ENCODE measurements around the gene GGT6. TPM values are rescaled to one million over a fixed set of nuclear protein-coding genes. Genes with fewer than 3 reads are reported as not detected.

The GGT6 gene
- polyA plus RNA-seq, 1 donor (not counting 4 experiments of a cell fraction or from before 2014, with no cell fraction given): 0.93 TPM

DNA sequence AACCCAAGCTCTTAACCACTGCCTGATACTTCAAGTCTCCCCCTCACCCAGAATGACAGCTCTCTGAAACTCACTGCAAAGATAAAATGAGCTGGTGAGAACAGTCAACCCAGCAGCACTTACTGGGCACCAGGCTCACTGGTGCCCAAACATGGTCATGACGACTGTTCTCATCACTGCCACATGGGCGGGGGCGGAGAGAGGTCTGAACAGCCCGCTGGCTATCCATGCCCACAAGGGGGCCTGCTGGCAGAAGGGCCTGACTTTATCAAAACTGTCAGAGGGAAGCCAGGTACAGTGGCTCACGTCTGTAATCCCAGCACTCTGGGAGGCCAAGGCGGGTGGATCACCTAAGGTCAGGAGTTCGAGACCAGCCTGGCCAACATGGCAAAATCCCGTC is 9.2 kb downstream of the GGT6 start:
- TF ChIP-seq, protein P1, sequence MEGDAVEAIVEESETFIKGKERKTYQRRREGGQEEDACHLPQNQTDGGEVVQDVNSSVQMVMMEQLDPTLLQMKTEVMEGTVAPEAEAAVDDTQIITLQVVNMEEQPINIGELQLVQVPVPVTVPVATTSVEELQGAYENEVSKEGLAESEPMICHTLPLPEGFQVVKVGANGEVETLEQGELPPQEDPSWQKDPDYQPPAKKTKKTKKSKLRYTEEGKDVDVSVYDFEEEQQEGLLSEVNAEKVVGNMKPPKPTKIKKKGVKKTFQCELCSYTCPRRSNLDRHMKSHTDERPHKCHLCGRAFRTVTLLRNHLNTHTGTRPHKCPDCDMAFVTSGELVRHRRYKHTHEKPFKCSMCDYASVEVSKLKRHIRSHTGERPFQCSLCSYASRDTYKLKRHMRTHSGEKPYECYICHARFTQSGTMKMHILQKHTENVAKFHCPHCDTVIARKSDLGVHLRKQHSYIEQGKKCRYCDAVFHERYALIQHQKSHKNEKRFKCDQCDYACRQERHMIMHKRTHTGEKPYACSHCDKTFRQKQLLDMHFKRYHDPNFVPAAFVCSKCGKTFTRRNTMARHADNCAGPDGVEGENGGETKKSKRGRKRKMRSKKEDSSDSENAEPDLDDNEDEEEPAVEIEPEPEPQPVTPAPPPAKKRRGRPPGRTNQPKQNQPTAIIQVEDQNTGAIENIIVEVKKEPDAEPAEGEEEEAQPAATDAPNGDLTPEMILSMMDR (optimal IDR thresholded peaks at IDR 0.05 in 1 of 3, IDR thresholded peaks at IDR 0.05 in 1 of 3, conservative IDR thresholded peaks at IDR 0.05 in 1 of 3; ENCODE audit: extremely low read depth in 1 of 3, insufficient read depth in 2 of 3, low read length in 3 of 3): no peak
- TF ChIP-seq EZH2 (IDR thresholded peaks at IDR 0.05; ENCODE audit: low read length): no peak
- Histone ChIP-seq H3K9me1 (ENCODE audit: control insufficient read depth, extremely low read depth, insufficient read depth, low read length) (no peaks in the 10 kb centered on the region), H3K36me3 (ENCODE audit: control insufficient read depth in 2 of 2, extremely low read depth in 1 of 2, insufficient read depth in 2 of 2, low read length in 2 of 2) (peaks cover 53 to 54% of the 10 kb centered on the region in 2 experiments), H3K4me2 (ENCODE audit: control insufficient read depth, extremely low read depth, insufficient read depth, low read depth, low read length) (no peak overlapping the region), H3K27ac (ENCODE audit: control insufficient read depth, insufficient read depth, low read length) (no peak overlapping the region), H3K4me1 (ENCODE audit: control insufficient read depth, extremely low read depth, insufficient read depth, low read length) (peaks cover 17% of the 10 kb centered on the region), H3K4me3 (ENCODE audit: control insufficient read depth in 2 of 3, extremely low read depth in 1 of 3, insufficient read depth in 2 of 3, low read depth in 1 of 3, low read length in 3 of 3) (no peak overlapping the region), H3K9ac (ENCODE audit: control insufficient read depth, extremely low read depth, insufficient read depth, low read length) (no peak overlapping the region), H4K20me1 (ENCODE audit: control insufficient read depth, extremely low read depth, insufficient read depth, low read length) (peaks cover 7% of the 10 kb centered on the region), H3K9me3 (ENCODE audit: control insufficient read depth, low read depth, low read length) (no peaks in the 10 kb centered on the region), H3K27me3 (ENCODE audit: control insufficient read depth, extremely low read depth, insufficient read depth, low read length) (no peaks in the 10 kb centered on the region), H2AFZ (ENCODE audit: control insufficient read depth, low read length) (no peak overlapping the region), H3K79me2 (ENCODE audit: control insufficient read depth, insufficient read depth, low read length) (peaks cover 32% of the 10 kb centered on the region)
- DNase-seq (ENCODE audit: low read depth, low spot score) (no peak), FAIRE-seq (no peak)
- dilution Hi-C loops (cut with MboI; ENCODE audit: extremely low pct_ligation_motif_present, low sequenced_read_pairs): no loop called here

DNA sequence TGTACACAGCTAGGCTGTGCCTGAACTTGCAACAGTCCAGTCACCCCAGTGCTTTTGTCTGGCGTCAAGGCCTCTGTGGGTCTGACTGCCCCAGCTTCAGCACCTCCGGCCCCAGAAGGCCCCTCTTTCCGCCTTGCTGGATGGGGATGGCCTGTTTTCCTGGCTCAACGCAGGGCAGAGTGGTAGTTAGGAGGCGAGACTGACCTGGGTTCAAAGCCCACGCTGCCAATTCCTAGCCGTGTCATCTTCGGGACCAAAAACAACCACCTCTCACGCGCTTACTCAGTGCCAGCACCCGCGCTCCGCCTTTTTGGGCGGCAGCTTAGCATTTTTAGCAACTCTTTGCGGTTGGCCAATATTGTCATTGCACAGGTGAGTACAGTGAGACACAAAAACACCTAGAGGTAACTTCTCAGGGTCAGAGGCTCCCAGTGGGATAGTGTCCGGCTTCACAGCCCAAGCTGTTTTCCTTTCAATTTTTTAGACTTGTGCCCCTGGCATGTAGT is 9.8 kb downstream of the GGT6 start:
- Histone ChIP-seq H2AFZ (ENCODE audit: control insufficient read depth, low read length) (no peak overlapping the region), H3K4me1 (ENCODE audit: control insufficient read depth, extremely low read depth, insufficient read depth, low read length) (peaks cover 12% of the 10 kb centered on the region), H3K4me2 (ENCODE audit: control insufficient read depth, extremely low read depth, insufficient read depth, low read depth, low read length) (no peak overlapping the region), H3K4me3 (ENCODE audit: control insufficient read depth in 2 of 3, extremely low read depth in 1 of 3, insufficient read depth in 2 of 3, low read depth in 1 of 3, low read length in 3 of 3) (no peak overlapping the region), H3K9ac (ENCODE audit: control insufficient read depth, extremely low read depth, insufficient read depth, low read length) (no peak overlapping the region), H3K9me1 (ENCODE audit: control insufficient read depth, extremely low read depth, insufficient read depth, low read length) (no peaks in the 10 kb centered on the region), H3K27ac (ENCODE audit: control insufficient read depth, insufficient read depth, low read length) (no peak overlapping the region), H3K27me3 (ENCODE audit: control insufficient read depth, extremely low read depth, insufficient read depth, low read length) (no peaks in the 10 kb centered on the region), H3K36me3 (ENCODE audit: control insufficient read depth in 2 of 2, extremely low read depth in 1 of 2, insufficient read depth in 2 of 2, low read length in 2 of 2) (peaks cover 54 to 57% of the 10 kb centered on the region in 2 experiments), H4K20me1 (ENCODE audit: control insufficient read depth, extremely low read depth, insufficient read depth, low read length) (peaks cover 7% of the 10 kb centered on the region), H3K9me3 (ENCODE audit: control insufficient read depth, low read depth, low read length) (no peaks in the 10 kb centered on the region), H3K79me2 (ENCODE audit: control insufficient read depth, insufficient read depth, low read length) (peaks cover 32% of the 10 kb centered on the region)
- DNase-seq (ENCODE audit: low read depth, low spot score): no peak
- FAIRE-seq: no peak
- TF ChIP-seq, protein P1 (optimal IDR thresholded peaks at IDR 0.05 in 1 of 3, IDR thresholded peaks at IDR 0.05 in 1 of 3, conservative IDR thresholded peaks at IDR 0.05 in 1 of 3; ENCODE audit: extremely low read depth in 1 of 3, insufficient read depth in 2 of 3, low read length in 3 of 3): no peak
- TF ChIP-seq EZH2 (IDR thresholded peaks at IDR 0.05; ENCODE audit: low read length): no peak
- dilution Hi-C loops (cut with MboI; ENCODE audit: extremely low pct_ligation_motif_present, low sequenced_read_pairs): no loop called here

All from keratinocyte (primary cell).